ENCODE measurements around the gene CHCHD10.

DNA sequence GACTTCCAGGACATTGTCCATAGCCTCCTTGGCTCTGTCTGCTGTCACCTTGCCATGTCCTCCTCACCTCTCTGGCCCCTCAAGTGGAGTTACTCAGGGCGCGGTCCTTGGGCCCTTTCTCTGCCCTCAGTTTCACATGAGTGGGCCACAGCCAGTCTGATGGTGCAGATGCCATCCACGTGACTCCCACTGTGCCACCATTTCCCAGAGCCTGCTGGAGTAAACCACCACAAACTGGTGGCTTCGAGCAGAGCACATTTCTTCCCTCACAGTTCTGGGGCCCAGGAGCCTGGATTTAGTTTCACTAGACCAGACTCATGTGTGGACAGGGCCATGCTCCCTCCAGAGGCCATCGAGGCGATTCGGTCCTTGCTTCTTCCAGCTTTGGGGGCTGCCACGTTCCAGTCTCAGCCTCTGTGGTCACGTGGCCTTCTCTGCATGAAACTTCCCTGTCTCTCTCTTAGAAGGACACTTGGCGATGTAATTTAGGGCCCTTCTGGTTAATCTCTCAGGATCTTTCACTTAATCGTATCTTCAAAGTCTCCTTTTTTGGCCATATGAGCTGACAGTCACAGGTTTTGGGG is 33.6 kb upstream of the CHCHD10 start:
- TF ChIP-seq, protein P1, sequence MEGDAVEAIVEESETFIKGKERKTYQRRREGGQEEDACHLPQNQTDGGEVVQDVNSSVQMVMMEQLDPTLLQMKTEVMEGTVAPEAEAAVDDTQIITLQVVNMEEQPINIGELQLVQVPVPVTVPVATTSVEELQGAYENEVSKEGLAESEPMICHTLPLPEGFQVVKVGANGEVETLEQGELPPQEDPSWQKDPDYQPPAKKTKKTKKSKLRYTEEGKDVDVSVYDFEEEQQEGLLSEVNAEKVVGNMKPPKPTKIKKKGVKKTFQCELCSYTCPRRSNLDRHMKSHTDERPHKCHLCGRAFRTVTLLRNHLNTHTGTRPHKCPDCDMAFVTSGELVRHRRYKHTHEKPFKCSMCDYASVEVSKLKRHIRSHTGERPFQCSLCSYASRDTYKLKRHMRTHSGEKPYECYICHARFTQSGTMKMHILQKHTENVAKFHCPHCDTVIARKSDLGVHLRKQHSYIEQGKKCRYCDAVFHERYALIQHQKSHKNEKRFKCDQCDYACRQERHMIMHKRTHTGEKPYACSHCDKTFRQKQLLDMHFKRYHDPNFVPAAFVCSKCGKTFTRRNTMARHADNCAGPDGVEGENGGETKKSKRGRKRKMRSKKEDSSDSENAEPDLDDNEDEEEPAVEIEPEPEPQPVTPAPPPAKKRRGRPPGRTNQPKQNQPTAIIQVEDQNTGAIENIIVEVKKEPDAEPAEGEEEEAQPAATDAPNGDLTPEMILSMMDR (conservative IDR thresholded peaks at IDR 0.05): no peak
- no peak for TF ChIP-seq EZH2 (IDR thresholded peaks at IDR 0.05; ENCODE audit: low read depth)

All from PC-9 (cell line).